NCI-H1417 (cell line): ENCODE data around the gene MPP2.
"Not testable (repeated sequence)": the region's sequence is repeated elsewhere in the genome, so short reads cannot be mapped to it uniquely, and the experiment has no call there.

Experiments used
- DNase-seq, 3 experiments: peaks; one replicate each; lab custom pipeline; 2025; lab: John Stamatoyannopoulos, UW

MPP2 gene

DNA sequence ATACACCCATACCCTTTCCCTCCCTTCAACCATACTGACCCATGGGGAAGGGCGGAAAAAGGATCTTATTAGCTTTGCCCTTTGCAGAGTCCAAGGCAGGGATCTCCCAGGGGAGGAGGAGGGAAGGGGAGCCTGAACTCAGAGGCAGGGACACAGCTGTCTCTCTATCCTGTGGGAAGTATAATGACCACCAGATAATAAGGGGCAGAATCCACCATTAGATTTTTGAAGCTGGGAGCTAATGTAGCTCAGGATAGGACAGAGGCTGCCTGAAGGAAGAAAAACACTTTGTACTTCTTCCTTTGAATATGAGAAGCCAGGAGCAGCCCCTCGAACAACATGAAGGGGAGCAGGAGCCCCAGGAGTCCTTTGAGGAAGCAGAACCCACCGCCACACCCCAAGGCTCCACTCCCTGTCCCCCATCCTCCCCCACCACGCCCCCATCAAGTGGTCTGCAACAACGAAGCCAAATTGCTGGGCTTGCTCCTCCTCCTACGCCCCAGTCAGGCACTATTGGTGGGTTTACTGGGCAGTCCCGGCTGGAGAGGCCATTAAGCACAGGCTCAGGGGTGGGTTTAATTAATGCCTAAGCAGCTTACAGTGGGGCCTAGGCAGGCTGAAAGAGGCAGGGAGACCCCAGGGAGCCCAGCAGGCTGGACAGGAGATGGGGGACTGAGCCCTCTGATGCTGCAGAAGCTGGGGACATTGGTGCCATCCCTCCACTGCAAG lies 5.3 kb downstream of the MPP2 start:
- no peak for DNase-seq

DNA sequence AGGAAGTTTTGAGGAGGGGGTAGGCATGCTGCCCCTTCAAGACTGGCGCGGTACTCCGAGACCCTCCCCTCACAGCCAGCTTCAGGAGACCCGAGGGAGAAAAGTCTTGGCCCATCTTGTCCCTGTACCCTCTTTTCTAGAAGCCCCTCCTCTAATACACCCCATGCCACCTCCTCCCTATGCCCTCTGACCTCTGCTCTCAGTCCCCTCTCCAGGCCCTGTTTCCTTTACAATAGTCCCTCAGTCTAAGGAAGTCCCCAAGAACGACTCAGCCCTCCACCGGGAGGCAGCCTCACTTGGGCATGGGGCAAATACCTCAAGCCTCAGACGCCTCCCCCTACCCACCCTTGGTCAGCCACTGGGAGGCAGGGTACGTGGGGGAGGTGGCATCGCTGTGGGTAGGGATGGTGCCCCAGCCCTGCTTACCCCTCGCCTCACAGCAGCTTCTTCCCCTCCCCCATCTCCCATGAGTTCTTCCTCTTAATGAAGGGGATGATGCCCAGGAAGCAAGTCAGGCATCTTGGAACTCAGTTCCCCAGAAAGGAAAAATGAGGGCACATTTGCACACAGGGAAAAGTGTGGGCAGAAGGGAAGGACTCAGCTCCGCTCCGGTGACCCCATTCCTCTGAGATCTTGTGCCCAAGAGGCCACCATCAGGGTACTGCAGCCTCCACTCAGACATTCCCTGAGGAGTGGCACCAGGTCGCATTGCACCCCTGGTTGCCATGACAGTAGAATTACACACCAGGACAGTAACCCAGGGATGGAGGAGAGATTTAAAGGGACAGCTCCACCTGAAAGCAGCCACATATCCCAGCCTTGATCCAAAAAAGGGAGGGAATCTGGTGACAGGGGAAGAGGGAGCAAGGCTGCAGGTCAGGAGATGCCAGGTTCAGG lies 6.2 kb downstream of the MPP2 start:
- DNase-seq: peak; percentile 14 to 64 (median 36)

DNA sequence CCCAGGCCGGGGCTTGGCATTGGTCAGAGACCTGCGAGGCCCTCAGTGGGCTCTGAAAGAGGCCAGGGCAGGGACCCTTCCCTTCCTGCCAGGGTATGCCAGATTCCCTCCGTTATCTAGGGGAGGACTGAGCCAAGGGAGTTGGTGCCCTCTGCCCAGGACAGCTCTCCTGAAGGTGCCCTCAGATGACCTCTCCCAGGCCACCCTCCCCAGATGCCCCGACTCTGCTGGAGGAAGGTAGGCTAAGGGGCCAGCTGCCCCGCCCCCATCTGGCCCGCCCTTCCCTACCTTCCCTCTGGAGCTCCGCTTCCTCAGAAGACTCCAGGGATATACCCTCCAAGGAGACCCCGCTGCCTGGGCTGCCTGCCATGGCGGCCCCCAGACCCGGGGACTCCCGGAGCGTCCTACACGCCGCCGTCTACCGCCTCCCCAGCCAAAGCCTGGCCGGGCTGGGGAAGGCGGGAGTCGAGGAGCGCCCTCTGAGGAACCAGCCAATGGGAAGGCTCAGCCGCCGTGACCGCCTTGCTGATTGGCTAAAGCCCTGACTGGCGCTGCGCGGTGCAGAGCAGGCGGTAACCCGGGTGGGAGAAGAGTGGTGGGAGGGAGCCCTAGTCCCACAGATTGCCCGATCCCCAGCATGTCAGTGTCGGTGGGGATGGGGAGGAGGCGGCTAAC lies 7.0 kb downstream of the MPP2 start:
- peak; percentile 87 to 90 (median 87) for DNase-seq

DNA sequence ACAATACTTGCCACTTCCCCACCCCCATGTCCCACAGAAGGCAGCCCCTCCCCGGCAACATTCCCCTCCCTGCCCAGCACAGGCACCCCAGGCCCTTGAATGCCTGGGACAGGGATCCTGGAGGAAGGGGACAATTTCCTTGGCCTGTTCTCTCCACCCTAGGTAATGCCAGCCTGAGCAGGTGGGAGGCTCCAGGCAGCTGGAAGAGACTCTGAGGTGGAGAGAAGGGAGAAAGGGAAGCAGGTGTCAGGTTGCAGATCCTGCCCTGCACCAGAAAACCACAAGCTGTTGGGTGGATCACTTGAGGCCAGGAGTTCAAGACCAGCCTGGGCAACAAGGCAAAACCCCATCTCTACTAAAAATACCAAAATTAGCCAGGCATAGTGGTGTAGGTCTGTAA lies 8.9 kb downstream of the MPP2 start:
- peak in 1 of 3 experiments; percentile 27 for DNase-seq

DNA sequence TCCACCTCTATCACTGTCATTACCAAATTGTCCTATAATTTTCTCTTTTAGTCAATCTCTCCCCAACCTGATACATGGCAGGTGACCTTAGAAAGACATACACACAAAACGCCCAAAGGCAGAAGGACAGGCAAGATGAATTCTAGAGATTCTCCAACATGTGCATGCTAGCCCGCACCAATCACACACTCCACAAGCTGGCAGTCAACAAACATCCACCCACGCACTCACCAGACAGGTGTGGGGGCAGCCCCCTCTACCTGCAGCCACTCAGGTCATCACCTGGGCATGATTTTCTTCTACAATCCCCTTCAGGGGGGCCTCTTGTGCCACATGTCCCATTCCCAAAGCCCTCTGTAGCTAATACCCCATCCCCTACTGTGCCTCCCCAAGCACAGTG lies 9.5 kb downstream of the MPP2 start:
- no peak for DNase-seq

DNA sequence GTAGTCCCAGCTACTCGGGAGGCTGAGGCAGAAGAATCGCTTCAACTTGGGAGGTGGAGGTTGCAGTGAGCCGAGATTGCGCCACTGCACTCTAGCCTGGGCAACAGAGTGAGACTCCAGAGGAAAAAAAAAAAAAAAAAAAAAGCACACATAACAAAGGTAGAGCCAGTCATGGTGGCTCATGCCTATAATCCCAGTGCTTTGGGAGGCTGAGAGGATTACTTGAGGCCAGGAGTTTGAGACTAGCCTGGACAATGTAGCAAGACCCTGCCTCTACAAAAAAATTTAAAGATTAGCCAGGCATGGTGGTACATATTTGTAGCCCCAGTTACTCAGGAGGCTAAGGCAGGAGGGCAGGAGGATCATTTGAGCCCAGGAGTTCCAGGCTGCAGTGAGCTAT lies 12.8 kb downstream of the MPP2 start:
- not testable (repeated sequence) for DNase-seq

DNA sequence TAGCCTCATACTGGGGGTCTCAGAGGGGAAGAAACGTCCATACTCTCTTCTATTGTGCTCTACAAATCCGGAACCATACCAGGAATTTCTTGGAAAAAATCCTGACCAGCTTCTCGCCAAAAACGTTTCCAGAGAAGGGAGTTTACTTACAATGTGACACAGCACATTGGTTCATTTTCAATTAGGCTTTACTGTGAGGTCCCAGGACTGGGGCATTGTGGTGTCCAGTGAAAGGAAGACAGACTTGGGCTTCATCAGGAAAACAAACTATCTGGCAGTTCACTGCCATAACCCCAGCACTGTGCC lies 14.7 kb downstream of the MPP2 start:
- no peak for DNase-seq

DNA sequence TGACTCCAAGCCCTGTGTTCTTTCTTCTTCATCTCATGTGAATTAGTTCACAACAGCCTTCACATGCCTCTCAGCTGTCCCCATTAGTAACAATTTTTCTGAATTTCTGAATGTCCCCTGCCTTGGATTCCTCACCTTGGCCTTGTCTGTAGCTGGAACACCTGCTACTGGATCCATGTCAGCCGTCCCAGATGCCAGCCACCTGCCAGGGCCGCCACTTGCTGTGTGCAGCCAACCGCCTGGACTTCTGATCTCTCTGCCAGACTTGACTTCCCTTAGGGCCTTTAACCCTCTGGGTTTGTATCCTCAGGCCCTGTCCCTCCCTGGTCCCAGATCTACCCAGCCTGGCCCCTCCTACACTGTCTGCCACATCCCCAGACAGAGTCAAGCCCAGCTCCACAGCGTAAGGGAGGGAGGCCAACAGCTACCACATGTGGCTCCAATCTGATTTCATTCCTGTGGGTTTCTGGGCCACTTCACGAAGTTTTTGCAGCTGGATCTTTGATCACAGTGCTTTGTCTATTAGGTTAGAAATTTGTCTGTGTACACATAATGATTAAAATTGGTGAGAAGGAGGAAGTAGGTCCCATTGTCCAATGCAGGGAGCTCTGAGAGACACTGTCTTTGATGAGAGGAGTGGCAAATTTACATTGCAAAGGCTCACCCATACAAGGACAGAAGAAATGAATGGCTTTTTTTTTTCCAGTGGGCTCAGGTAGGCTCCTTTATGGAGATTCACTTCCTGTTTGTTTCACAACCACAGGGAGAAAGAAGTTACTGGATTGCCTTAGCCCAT lies 15.3 kb downstream of the MPP2 start:
- DNase-seq: no peak

DNA sequence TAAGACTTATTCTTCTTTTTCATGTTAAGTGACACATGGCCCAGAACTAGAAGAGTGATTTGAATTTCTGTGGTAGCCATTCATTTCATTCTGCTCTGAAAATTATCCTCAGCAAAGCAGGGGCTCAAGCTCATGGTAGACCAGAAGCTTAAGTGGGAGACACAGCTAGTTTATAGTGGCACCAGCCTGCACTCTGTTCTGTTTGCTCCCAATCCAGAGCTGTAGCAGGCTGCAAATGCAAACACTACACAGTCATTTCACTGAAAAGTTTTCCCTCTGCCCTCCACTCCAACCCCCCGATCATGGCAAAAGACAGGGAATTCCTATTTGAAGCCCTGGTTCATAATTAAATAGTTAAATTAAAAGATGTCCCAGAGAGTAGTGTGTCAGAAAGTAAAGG lies 17.1 kb downstream of the MPP2 start:
- no peak for DNase-seq

DNA sequence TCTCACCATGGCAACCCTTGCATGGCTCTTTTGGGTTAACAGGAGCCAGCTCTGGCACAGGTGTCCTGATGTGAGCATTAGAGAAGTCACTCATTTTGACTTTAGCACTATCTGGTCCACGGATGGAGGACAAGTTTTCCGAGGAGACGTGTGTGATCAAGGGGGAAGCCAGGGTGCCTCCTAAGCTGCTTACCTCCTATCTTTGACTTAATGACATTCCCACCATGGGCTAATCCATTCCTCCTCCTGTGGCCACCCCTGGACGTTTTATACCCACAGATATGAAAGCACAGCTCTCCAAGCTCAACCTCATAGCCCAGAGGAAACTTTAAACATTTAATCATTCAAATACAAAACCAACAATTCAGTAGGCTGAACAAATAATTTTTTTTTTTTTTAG lies 18.8 kb downstream of the MPP2 start:
- no peak for DNase-seq

DNA sequence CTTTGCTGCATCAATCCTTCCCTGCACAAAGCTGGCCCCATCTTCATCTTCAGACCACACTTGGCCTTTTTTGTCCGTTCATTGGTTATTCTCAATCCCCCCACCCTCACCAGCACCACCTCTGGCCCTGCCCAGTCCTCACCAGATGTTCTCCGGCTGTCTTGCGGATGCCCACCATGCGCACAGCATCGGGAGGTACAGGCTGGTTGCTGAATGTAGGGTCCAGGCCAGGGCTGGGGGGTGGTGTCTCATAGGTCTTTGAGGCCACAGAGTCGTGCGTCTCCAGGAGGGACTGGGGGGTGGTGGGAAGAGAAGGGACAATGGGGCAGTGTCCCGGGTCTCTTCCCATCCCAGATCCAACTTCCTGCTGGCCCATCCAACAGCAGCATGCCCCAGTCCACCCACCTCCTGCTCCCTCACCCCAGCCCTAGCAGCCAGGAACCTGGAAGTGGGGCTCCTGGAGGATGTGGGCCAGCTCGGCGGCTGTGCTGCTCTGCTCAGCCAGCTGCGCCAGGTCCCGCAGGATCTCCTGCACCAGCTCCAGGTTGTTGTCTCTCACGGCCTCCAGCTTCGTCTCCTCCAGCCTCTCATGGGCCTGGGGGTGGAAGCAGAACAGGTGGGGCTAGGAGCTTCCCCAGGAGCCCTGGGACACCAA lies 24.4 kb downstream of the MPP2 start:
- no peak for DNase-seq

DNA sequence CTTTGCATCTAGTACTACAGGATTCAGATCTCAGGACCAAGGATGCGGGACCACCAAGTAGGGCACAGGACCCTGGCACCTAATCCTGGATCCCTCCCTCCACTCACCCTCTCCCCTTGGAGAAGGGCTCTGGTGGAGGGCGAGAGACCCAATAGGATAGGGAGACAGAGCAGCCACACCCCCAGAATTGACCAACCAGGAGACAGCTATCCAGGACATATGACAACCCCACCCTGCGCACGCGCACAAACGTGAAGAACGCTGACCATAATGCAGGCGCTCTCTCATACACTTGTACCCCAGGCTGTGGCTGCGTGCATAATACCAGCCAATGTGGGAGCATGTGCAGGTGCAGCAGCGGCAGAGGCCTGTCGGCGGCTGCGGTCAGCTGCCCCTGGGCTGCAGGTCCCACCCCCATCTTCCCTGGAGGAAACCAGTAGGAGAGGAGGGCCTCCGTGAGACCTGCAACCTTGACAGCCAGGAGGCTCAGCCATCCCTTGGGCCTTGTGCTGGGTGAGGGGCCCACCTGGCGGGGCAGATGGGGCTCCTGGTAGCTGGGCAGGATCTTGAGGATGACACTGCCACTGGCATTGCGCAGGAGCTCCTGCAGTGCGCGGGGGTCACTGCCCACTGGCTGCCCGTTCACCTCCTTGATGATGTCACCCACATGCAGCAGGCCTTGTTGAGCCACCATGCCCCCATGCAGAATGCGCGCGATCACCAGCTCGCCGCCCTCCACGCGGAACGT lies 25.4 kb downstream of the MPP2 start:
- no peak for DNase-seq

DNA sequence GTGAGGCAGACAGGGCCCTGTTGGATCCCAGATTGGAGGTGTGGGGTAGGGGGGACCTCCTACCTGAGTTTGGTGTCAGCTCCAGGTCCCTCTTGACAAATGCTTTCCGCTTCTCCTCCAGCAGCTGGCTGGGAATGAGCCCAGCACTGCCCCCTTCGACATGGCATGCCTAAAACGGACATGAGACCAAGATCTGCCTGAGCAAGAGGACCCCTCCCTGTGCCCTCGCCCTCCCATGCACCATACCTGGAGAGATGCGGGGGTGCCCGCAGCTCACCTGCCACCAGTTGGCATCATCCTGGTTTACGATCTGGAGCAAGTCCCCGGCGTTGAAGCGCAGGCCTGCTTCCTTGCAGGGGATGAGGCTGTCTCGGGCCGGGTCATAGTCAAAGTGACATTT lies 26.2 kb downstream of the MPP2 start:
- DNase-seq: no peak

DNA sequence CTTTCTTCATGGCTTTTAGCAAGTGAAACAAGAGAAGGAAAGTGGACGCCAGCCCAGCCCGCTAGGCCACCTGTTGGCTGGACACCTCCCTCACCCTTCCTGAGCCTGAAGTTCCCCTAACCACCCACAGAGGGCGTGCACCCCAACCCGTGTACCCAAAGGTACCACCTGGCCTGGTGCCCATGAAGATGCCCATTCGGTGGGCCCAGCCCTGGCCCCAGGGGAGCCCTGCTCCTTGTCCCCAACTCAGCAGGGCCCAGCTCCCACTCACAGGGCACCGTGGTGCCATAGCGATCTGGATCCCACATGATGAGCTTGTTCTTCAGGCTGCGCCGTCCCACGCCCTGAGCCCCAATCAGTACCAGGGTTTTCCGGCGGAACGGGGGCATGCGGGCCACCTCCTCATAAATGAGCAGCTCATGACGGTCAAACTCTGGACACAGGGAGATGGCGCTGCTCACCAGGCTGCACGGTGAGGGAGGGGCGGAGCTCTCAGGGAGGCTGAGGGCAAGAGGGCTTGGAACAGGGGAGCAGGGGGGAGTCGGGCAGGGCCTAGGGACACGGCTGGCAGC lies 26.8 kb downstream of the MPP2 start:
- DNase-seq: peak; percentile 24 to 49 (median 36)

DNA sequence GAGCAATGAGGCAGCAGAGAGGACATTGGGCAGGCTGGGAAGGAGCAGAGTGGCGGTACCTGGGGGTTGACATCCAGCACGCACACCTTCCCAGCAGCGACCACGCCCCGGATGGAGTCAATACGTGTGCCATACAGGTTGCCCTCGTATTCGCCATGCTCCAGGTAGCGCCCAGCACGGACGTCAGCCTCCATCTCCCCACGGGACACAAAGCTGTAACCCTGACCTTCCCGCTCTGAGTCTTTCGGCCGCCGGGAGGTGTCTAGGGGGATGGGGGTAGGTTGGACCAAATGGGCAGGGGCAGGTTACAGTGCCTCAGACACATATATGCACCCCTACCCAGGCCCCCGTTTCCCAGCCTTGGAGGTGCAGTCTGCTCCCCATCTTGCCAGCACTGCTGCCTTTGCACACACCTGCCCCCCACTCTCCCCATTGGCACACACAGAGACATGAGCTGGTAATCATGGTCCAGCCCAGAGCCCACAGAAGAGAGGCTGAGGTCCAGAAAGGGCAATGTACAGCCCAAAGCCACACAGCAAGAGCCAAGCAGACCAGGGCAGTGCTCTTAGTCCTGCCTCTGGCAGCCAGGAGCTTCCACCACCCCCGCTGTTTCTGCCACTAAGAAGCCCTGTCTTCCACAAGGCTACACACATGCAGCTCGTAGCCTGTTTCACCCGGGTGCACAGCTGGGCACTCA lies 27.5 kb downstream of the MPP2 start:
- no peak for DNase-seq

DNA sequence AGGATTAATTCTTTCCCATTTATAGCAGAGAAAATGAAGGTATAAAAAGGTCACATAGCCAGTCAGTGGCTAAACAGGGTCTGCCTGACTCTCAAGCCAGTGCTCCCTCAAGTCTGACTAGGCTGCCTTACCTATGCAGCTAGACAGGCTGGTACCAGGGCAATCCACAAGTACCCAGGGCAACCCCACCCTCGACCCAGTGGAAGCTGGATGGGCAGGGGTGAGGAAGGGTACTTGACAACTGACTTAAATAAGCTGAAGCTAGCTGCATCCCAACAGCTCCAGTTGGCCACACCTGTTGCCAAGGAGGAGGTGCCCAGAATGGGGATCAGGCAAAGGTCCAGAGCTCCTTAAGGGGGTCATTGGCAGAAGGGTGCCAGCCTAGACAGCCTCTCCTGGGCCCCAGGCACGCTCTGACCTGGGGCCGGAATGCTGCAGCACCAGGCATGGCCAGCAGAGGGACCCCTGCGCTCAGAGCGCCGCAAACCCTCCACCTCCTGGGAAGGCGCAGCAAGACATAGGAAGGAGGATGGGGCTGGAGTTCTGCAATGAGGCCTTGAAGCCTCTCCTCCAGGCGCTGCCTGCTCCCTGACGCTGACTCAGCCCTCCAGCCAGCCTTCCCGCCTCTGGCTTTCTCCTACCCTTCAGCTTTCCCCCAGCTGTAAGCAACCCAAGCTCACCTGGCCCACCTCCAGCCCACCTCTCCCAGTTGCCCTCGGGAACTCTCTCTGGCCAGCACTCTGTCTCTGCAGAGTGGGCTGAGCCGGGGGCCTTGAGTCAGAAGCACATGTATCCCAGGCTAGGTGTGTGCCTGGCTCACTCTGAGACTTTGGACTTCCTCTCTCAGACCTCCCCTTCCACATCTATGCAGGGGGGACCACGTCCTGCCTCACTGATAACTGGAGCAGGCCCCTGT lies 28.8 kb downstream of the MPP2 start:
- peak; percentile 49 to 75 (median 59) for DNase-seq

DNA sequence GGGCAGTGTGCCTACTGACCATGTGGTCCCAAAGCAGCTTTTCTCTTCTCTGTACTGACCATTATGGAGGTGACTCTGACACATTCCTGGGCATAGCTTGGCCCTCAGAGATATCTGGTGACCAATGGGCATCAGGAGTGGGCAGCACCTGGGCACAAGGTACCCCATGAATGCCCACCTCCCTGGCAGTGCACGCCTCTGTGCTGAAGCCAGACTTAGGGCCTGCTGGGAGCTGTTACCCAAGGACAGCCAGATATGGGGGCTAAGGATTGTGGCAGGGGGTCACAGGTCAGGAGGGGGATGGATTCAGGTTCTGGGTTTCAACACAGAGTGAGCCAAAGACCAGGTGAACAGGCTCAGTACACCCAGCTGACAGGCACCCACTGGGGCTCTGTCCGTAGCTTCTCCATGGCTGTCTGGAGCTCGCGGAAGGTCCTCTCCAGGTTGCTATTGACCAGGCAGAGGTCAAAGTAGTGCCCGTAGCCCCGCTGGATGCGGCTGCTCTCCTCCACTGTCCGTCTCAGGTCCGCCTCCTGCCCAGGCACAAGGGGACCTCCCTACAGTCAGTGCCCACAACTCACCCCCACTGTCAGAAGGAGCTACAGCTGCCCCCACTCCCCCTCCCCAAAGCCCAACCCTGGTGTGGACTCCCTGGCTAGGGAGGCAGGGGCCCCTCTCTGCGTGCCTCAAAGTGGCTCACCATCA lies 29.7 kb downstream of the MPP2 start:
- DNase-seq: no peak

DNA sequence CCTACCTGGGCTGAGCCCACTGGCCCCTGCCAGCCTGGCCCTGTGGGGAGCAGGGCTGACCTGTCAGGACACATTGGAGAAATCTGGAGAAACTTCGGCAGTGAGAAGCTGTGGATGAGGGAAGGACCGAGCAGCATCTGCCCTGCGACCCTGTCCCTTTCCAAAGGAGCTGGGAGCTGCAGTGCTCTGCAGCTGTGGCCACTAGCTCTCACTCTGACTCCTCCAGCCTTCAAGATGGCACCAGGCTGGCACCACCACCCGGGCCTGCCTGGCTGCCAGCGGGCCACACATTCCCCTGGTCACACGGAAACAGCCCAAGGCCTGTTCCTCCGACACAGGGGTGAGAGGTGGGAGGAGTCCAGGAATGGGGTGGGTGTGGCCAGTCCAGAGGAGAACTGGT lies 30.3 kb downstream of the MPP2 start:
- DNase-seq: no peak
